NCI-H1694 (cell line): ENCODE results near the gene METTL4.
"Not testable (repeated sequence)": the region's sequence is repeated elsewhere in the genome, so short reads cannot be mapped to it uniquely, and the experiment has no call there.

Experiments
- DNase-seq: peaks from one replicate; lab custom pipeline; 2025; lab: John Stamatoyannopoulos, UW

The METTL4 gene

DNA sequence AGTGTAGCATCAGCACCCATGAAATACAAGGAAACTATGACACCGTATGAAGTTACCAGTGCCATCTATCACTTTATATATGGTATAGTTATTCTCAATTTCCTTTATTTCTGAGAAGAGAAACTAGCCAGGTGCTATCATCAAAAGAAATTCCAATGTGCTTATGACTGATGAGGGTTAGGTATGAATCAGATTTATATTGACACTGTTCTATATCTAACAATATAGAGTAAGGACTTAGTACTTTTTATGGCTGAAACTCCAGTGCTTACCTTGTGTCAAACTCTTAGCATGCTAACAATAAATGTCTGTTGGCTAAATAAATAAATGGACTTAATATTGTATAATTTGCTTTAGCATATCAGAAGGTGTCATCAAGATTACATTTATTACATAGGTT lies 6.9 kb downstream of the METTL4 start:
- no peak for DNase-seq

DNA sequence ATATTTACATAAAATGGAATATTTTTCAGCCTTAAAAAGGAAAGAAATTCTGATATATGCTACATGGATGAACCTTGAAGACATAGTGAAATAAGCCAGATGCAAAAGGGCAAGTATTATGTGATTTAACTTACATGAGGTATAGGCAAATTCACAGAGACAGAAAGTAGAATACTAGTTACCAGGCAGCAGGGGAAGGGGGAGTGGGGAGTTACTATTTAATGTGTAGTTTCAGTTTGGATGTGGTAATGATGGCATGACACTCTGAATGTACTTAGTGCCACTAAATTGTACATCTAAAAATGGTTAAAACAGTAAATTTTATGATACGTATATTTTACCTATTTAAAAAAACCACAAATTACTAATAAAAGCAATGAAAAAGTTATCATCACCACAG lies 12.1 kb downstream of the METTL4 start:
- no peak for DNase-seq

DNA sequence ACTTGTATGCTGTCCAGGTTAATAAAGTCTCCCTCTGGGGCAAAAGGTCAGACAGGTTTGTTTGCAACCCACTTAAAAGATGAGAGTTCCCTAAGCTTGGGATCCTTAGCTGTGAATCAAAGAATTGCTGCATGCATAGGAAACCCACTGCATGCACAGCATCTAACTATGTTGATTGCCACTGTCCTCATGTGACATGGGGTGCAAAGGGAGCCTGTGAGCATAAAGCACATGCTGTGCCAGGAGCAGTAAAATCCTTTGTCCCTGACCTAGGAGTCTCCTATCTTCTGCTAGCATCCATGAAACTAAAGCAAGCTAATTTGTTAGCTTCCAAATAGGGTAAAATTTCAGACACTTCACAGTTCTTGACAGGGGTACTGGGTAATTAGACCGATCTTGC lies 13.8 kb downstream of the METTL4 start:
- DNase-seq = no peak

DNA sequence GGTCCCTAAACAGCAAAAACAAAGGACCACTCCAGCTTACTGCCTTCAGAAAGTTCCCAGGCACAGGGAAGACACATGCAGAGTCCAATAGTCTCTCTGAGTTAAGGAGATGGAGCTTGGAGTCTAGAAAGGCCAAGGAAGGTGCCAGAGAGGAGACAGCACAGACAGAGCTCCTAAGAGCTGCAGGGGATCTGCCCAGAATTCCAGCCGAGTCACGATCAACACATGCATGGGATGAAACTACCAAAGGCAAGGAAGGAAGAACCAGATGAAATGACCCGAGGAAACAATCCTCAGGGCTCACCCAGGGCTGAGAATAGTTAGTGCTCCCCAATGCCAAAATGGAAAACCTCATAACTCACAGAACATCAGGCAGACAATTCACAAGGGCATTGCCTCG lies 15.4 kb downstream of the METTL4 start:
- DNase-seq = no peak

DNA sequence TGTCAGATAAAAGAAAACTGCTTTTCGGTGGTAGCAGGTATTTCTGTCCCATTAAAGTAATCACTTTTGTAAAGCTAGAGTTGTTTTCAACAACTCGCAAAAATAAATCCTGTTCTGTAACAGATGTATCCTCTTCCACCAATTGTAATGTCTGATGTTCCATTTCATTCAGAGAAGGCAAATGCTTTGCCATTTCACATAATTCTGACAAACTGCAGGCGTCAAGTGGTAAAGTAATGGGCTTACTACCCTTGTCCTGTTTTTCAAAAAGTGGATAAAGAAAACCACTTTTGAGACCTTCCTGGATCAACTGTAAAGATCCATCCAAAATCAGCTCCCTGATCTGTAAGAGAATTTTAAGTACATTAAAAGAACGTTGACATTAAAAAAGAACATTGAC lies 16.6 kb downstream of the METTL4 start:
- DNase-seq = no peak

DNA sequence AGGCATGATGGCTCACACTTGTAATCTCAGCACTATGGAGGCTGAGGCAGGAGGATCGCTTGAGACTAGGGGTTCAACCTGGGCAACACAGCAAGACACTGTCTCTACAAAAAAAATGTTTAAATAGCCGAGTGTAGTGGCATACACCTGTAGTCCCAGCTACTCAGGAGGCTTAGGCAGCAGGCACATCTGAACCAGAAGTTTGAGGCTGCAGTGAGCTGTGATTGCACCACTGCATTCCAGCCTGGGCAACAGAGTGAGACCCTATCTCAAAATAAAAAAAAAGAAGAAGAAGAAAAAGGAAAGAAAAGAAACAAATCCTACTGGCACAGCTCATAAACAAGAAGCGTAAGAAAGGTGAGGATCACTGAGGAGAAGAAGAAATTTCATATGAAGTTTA lies 19.9 kb downstream of the METTL4 start:
- DNase-seq = no peak

DNA sequence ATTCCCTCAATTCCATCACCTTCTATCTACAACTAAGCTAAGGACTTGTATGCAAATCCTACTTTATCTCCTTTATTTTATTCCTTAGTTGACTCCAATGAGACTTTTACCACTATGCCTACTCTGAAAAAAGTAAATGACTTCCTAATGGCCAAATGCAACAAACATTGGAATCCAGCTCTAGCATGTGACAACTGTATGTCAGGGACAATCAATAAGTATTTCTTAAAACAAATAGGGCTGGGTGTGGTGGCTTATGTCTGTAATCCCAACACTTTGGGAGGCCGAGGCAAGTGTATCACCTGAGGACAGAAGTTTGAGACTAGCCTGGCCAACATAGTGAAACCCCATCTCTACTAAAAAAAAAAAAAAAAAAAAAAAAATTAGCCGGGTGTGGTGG lies 21.8 kb downstream of the METTL4 start:
- no peak for DNase-seq

DNA sequence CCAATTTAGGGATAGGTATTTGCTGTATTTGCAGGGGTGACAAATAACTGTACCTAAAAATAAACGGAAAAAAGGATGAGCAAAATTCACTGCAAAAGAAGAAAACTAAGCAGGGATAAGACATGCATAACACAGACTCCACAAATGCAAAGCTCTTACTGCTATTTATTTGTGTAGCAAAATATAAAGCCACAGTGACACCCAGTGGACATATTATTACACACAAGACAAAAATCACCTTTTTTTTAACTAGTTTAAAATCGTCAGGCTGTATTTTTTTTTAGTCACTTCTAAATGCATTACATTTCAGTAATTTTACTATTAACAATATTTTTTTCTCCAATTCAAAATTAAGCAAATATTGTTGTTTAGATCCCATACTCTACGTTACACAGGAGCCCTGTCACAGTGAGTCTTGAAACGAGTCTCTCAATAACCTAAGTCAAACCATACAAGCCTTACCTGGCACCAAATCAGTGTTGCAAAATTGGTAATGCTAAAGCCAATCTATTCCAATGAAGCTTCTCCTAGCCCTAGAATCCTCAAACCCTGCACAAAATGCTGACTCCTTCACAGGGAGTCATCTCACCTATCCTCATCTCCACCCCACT lies 23.7 kb downstream of the METTL4 start:
- DNase-seq = peak; percentile 60

DNA sequence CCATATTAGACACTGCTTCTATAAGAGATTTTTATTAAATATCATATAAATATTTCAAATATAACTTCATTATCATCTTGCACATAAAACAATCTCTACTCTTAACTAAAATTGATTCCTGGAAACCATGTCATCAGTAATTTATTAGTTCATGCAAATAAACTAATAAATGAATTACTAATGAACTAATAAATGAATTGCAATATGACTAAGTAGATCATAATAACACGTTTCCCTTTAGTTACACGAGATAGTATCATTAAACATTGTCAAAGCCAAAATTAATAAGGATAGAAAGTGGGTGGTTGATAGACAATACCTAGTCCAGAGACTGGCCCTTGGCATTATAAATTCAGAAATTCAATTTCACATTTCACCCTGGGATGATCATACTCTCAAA lies 26.1 kb downstream of the METTL4 start:
- DNase-seq = no peak

DNA sequence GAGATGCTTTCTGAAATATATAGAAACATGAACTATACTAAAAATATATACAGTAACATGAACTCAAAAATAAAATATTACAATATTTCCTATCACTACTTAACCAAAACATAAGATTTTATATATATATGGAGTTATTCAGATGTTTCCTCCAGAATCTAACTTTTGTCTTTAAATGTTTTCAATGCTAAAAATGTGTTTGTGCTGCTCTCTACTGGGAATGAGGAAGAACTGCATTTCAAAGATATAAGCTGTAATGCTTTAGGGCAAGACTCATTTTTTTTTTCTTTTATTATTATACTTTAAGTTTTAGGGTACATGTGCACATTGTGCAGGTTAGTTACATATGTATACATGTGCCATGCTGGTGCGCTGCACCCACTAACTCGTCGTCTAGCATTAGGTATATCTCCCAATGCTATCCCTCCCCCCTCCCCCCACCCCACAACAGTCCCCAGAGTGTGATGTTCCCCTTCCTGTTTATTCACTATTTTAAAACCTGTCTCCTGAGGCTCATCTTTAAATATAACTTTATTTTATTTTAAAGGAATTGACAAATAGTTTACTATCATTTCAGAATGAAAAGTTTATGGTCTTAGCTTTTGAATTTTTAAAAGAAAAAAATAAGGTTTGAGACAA lies 29.3 kb downstream of the METTL4 start:
- DNase-seq = peak; percentile 1

DNA sequence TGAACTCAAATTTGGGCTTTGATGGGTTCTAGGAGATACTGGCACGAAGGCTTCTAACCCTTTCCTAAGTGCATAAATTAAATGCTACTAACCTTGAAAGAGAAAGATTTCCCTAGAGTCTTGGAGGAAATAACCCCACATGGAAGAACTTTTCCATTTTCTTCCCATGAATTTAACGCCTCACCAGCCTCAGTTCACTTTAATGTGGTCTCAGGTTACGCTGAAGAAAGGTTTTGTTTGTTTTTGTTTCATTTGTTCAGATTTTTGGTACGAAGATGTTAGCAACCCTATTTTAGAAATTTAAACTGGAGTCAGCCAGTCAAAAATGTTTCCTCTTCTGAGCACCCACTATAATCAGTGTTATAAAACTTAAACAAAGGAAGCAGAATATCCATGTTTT lies 30.7 kb downstream of the METTL4 start:
- no peak for DNase-seq

DNA sequence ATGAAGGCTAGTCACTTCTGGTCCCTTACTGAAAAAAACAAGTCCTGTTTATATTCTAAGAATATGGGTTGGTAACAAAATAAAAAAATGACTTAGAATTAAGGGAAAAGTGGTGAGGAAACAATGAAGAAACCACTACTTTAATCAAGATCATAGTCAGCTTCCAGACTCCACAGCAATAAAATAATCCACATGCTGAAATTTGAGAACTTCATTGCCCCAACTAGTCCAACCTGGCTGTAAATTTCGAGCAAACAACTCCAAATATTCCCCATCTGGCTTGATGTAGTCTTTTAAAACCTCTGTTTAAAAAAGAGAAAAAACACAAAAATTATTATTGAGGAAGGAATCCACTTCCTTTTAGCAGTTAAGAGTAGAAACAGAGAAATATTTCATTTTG lies 32.5 kb downstream of the METTL4 start:
- peak; percentile 8 for DNase-seq

DNA sequence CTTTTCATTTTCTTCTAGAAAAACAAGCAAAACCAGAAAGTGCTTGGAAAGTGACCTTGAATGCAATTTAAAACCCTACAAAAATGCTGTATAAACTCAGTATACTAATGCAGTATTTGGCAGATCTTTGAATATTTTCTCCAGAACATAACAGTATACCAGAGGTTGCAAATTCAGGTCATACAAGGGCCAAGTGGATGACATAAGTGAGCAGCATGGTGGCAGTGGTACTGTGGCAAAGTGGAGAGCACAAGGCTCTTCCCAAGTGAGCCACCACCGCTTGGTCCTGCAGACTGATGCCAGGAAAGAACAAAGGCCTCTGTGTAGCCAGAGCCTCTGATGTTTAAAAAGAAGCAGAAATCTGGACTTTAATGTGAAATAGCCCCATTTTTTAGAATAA lies 33.1 kb downstream of the METTL4 start:
- no peak for DNase-seq

DNA sequence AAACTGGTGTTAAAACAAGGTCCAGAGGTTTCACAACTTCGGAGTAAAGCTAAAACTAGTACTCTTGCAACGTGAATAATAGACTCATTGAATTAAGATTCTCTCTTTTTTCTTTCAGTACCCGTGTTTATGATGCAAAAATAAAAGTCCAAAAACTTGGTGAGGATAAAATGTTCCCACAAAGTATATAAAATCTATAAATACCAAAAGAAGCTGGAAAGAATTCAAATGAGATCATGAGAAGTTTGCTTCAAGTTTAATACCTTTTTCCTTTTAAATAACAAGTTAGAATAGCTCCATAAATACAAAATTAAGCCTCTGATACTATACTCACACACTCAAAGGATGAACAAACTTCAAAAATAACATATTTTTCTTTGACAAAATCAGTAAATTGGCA lies 34.0 kb downstream of the METTL4 start:
- no peak for DNase-seq

DNA sequence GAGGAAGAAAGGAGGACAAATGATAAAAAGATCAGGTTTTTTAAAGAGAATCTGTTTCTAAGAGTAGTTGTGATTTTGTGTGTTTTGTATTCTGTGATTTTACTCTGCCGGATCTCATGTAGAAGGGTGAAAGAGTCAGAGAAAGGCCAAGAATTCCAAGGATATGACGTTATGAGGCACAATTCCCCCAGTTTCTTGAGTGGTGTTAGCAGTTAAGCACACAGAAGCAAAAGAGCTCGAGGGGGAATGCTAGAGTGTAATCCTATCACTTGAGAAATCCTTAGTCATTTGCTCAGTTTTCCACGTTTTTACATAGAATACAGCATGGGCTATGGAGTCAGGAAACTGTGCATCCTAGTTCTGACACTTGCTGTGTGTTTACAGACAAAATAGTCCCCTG lies 34.8 kb downstream of the METTL4 start:
- no peak for DNase-seq

DNA sequence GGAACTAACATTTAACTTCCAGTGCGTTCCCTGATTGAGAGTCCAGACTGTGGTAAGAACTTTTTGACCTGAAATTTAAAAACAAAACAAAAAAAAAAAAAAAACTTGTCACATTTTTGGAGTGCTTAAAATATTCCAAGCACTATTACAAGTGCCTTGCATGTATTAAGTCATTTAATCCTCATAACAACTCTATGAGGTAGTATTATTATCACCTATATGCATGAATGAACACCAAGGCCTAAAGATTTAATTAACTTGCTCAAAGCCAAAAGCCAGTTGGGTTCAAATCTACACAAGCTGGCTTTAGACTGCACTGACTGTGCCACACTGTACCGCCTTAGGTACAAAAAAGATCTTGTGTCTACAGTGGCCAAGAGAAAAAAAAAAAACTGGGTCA lies 35.2 kb downstream of the METTL4 start:
- no peak for DNase-seq

DNA sequence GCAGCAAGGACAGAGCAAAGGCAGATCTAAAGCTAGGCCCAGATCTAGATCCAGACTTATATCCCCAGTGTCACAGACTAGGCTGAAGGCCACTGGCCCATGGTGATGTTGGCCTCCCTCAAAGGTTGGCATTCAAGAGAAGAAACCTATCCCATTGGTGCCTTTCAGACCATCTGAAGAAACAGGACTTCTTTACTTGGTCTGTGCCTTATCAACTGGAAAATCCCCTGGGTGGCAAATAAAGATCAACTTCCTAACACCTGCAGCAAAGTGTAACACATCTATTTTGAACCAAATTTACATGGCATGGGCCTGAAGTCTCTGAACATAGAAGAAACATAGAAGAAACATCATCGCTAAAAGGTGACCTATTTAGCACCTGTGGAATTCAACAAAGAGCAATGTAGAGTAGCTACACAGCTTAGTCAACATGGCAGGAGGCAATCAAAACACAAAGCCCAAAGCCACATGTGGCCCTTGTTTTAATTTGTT lies 35.8 kb downstream of the METTL4 start:
- no peak for DNase-seq

DNA sequence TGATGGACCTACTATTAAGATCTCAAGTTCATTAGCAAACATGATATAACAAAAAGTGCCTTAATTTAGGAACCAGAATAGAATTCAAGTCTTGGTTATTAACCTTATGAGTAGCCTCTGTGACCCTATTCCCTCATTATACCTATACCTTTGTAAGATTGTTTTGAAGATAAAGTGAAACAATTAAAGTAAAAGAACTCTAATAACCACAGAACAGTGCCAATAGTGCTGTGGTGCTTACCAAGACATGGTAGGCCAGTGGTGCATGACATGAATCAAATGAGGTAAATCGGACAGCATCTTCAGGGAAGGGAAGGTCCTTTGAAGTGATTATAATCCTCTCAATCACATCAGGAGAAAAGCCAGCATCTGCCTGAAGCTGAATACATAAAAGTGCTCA lies 36.4 kb downstream of the METTL4 start:
- no peak for DNase-seq

DNA sequence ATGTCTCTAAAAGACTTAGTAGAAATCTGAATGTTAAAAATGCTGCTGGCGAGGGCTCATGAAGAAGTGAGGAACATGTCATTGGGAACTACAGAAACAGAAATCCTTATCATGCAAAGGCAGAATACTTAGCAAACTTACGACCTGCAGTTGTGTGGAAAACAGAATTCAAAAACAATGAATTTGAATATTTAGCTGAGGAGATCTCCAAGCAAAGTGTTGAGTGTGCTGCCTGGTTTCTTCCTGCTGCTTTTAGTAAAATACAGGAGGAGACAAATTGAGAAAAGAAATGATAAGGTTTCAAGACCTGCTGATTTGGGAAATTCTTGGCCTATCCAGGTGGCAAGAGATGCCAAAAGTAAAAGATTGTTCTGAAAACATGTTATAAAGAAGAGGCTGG lies 38.5 kb downstream of the METTL4 start:
- DNase-seq = no peak

DNA sequence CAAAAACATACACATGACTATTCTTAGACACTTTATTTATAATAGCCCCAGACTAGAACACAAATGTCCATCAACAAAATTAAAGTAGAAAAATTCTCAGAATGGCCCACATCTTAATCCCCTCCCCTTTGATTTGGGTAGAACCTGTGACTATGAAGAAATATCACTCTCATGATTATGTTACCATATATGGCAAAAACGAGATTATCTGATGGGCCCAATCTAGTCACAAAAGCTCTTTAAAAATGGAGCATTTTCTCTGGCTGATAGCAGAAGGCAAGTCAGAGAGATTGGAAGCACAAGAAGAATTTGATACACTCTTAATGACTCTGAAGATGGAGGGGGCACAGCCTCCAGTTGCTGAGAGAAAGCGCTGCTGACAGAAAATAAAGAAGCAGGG lies 39.6 kb downstream of the METTL4 start:
- DNase-seq = no peak

DNA sequence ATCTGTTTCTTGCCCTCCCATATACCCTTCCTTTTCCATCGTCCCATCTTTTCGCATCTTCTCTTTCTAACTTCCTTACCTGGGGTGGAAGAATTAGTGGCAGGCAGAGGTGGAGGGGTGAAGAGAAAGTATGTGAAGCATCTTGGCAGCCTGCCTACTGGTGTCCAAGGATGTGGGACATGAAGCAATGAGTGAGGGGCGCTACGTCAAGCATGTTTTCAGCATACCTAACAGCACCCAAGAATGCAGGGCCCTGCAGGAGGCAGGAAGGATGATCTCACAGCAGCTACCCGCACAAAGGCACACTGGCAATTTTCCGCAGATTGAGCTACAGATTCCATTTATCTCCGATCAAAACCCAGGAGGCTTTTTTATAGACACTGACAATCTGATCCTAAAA lies 42.2 kb downstream of the METTL4 start:
- no peak for DNase-seq

DNA sequence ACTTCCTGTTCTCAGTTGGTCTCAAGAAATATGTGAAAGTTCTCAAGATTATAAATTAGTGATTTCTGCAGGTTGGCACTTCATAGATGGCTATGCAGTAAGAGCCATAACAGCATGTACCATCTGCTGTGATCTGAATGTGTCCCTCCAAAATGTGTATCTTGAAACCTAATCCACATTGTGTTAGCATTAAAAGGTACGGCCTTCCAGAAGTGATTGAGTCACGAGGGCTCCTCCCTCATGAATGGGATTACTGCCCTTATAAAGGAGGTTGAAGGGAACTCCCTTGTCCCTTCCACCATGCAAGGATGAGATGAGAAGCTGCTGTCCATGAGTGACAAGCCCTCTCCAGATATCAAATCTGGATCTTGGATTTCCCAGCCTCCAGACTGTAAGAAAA lies 45.0 kb downstream of the METTL4 start:
- no peak for DNase-seq

DNA sequence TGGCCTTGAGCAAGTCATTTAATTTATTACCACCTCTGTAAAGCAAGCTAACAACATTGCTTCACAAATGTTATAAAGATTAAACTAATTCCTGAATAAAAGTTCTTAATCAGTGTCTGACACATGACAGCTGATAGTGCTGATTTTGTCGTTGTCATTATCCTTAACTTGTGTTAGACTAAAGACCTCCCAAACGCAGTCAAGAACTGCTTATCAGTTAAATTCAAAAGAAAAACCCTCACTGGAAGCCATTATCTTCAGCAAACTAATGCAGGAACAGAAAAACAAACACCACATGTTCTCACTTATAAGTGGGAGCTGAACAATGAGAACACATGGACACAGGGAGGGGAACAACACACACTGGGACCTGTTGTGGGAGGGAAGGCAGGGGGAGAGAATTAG lies 46.5 kb downstream of the METTL4 start:
- DNase-seq = not testable (repeated sequence)

DNA sequence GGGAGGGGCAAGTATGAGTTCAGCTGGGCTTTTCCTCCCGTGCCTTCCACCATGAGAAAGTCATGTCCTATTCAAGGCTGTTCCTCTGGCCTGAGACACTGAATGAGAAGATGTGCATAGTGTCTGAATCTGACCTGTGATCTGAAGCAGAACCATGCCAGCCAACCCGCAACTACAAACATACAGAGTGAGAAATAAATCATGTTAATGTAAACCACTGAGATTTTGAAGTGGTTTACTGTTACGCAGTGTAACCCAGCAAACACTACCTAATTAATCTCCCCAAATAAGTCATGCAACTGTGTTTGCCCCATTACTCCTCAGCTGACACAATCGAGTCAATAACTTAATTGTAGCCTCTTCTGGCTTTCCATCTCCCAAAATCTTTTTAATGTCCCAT lies 49.2 kb downstream of the METTL4 start:
- no peak for DNase-seq
